Type B pancreatic cell (in vitro differentiated cells): ENCODE measurements around the gene OPN5. TPM values are rescaled to one million over a fixed set of nuclear protein-coding genes. Genes with fewer than 3 reads are reported as not detected.

Source experiments
- DNase-seq: peaks from one replicate; pipeline ENCODE4 v3.0.0; 2021; ENCODE audit warnings: mixed read lengths; ENCODE audit not compliant: unreplicated experiment; ENCODE audit errors: extremely low spot score
- H3K27ac Mint-ChIP-seq: 2 replicates; pipeline ENCODE4 v1.8.0; 2021; ENCODE audit warnings: mild to moderate bottlenecking, mixed read lengths
- H3K27me3 Mint-ChIP-seq: 2 replicates; pipeline ENCODE4 v1.8.0; 2021; ENCODE audit warnings: mixed read lengths
- H3K36me3 Mint-ChIP-seq: 2 replicates; pipeline ENCODE4 v1.8.0; 2021; ENCODE audit warnings: mixed read lengths
- H3K4me1 Mint-ChIP-seq: one replicate; pipeline ENCODE4 v1.8.0; 2021; ENCODE audit warnings: mixed read lengths; ENCODE audit not compliant: unreplicated experiment
- H3K4me3 Mint-ChIP-seq: 2 replicates; pipeline ENCODE4 v1.8.0; 2021; ENCODE audit warnings: mild to moderate bottlenecking, mixed read lengths
- H3K9me3 Mint-ChIP-seq: 2 replicates; pipeline ENCODE4 v1.8.0; 2021; ENCODE audit warnings: mixed read lengths
- CTCF ChIP-seq: fragments of 200-600 bp; sonication (generic); conservative IDR thresholded peaks from 2 replicates; pipeline ENCODE4 v1.5.0; 2021; ENCODE audit warnings: antibody characterized with exemption, mild to moderate bottlenecking
- total RNA-seq: library from RNA; stranded (reverse); gene quantifications from 2 replicates; pipeline ENCODE4 v1.2.1, GENCODE V29; 2021; ENCODE audit warnings: low replicate concordance

The OPN5 gene
- total RNA-seq, 1 donor from 2014 or later: 4.6 TPM

- Mint-ChIP-seq H3K27ac (no peak overlapping the region), H3K4me1 (no peaks in the 10 kb centered on the region), H3K36me3 (no peaks in the 10 kb centered on the region), H3K9me3 (no peaks in the 10 kb centered on the region), H3K4me3 (no peak overlapping the region), H3K27me3 (peaks cover 5% of the 10 kb centered on the region)
- no peak for DNase-seq
- no peak for TF ChIP-seq CTCF
These were observed 28.0 kb downstream of the OPN5 start for GRCh38 chr6:47809873-47810272.

- H3K27ac Mint-ChIP-seq: no peak overlapping the region
- no peak for TF ChIP-seq CTCF
- no peaks in the 10 kb centered on the region for H3K36me3 Mint-ChIP-seq
- no peaks in the 10 kb centered on the region for H3K4me1 Mint-ChIP-seq
- H3K4me3 Mint-ChIP-seq: no peak overlapping the region
- no peak for DNase-seq
- H3K9me3 Mint-ChIP-seq: no peaks in the 10 kb centered on the region
- peaks cover 5% of the 10 kb centered on the region for H3K27me3 Mint-ChIP-seq
These were observed 29.1 kb downstream of the OPN5 start for GRCh38 chr6:47810885-47811284.

- TF ChIP-seq CTCF: no peak
- Mint-ChIP-seq H3K36me3 (no peaks in the 10 kb centered on the region), H3K27ac (no peak overlapping the region), H3K4me3 (no peak overlapping the region), H3K27me3 (peaks cover 5% of the 10 kb centered on the region), H3K9me3 (no peaks in the 10 kb centered on the region), H3K4me1 (no peaks in the 10 kb centered on the region)
- DNase-seq: no peak
These were observed 29.6 kb downstream of the OPN5 start for GRCh38 chr6:47811443-47811842.

- Mint-ChIP-seq H3K36me3 (no peaks in the 10 kb centered on the region), H3K9me3 (no peaks in the 10 kb centered on the region), H3K4me1 (no peaks in the 10 kb centered on the region), H3K27ac (no peak overlapping the region), H3K4me3 (no peak overlapping the region), H3K27me3 (peaks cover 2% of the 10 kb centered on the region)
- no peak for TF ChIP-seq CTCF
- DNase-seq: no peak
These were observed 35.9 kb downstream of the OPN5 start for GRCh38 chr6:47817749-47818148.

GRCh38 chr6:47819461-47819860 is 37.6 kb downstream of the OPN5 start:
- no peak for DNase-seq
- Mint-ChIP-seq H3K4me3 (no peak overlapping the region), H3K27me3 (no peaks in the 10 kb centered on the region), H3K4me1 (no peaks in the 10 kb centered on the region), H3K27ac (no peak overlapping the region), H3K9me3 (no peaks in the 10 kb centered on the region), H3K36me3 (no peaks in the 10 kb centered on the region)
- TF ChIP-seq CTCF: no peak
